Stimulated activated CD4-positive, alpha-beta T cell treated with anti-CD3 and anti-CD28 coated beads, Interleukin-2, amount 100 ng/mL, for 4 hours (primary cell): ENCODE results near the gene C2orf92.

Experiments used
- DNase-seq: peaks from one replicate; pipeline ENCODE4 v3.0.0-alpha.2; 2020; ENCODE audit warnings: low read depth

The C2orf92 gene

DNA sequence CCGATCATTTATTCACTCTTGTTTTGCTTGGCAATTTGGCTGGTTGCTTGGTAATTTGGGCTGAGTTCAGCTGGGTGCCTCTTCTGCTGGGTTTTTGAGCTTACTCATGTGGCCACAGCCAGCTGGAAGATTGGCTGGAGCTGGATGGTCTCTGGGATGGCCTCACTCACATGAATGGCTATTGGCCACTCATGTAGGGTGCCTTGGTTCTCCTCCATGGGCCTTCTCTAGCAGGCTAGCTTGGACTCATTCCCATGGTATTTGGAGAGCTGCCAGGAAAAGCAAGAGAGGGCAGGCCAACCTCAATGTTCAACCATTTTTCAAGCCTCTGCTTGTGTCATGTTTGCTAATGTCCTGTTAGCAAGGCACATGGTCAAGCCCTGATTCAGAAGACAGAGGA, 60.7 kb downstream of the C2orf92 start:
- DNase-seq = no peak

- no peak for DNase-seq
These were observed 61.9 kb downstream of the C2orf92 start for GRCh38 chr2:97731274-97732020.

DNA sequence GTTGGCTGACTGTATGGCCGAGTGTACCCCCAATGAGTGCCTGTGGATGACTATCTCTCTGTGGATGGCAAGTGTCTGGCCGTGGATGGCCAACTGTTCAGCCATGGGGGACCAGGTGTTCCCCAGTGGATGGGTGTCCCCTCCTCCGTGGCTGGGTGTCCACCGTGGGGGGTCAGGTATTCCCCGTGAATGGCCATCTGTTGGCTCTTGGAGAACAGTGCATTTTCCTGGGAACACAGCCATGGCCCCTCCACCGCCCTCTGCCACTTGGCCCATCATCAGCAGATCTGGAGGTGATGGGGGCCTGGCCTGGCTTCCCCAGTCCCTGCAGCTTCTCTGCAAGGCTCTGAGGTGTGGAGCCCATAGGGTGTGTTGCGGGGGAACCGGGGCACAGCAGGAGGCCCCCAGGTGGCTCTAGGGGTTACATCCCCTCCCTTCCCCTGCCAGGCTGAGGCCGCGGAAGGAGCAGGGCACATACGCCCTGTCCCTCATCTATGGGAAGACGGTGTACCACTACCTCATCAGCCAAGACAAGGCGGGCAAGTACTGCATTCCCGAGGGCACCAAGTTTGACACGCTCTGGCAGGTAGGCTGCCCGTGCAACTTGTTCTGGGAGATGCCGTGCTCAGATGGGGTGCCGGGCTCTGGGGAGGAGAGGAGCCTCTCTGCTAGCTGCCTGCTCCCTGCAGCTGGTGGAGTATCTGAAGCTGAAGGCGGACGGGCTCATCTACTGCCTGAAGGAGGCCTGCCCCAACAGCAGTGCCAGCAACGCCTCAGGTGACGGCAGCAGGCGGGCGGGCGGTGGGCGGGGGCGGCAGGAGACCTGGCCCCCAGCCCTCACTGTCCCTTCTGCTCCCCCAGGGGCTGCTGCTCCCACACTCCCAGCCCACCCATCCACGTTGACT, 63.2 kb downstream of the C2orf92 start:
- DNase-seq = no peak

GRCh38 chr2:97733341-97734035, 64.0 kb downstream of the C2orf92 start:
- DNase-seq = no peak

DNA sequence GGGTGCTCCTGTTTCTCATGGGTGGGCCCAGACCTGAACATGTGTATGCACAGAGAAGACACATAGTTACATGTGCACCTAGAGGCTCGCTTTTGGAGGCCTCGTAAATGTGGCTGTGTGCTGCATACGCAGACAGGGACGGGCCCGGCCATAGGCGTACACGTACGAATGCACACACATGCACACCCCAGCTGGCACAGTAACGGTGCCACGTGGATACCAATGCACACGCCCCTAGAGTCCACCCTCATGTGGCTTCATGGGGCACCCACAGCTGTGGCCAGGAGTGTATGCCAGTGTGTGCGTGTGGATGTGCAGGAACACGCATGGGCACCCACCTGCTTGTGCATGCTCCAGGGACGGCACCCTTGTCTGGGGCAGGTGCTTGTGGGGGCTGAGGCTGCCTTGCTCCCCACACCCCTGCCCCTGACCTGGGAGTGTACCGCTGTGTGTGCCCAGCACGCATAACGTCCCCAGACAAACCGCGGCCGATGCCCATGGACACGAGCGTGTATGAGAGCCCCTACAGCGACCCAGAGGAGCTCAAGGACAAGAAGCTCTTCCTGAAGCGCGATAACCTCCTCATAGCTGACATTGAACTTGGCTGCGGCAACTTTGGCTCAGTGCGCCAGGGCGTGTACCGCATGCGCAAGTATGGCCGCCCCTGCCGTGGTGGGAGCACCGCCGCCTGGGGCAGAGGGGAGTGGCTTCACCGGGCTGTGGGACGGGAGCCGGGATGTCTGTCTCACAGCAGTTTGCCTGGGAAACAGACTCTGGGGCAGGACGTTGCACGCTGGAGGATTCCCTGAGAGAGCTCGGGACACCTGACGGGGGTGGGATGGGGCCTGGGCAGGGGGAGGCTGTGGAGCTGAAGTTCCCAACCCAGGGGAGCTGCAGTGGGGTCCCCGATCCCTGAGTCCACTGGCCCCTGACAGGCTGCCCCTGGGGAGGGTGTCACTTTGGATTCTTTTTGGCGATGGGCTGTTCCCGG, 64.8 kb downstream of the C2orf92 start:
- no peak for DNase-seq

- no peak for DNase-seq
These were observed 65.6 kb downstream of the C2orf92 start for GRCh38 chr2:97735161-97735561.

GRCh38 chr2:97736185-97736584, 66.7 kb downstream of the C2orf92 start:
- no peak for DNase-seq

- DNase-seq = no peak
These were observed 67.3 kb downstream of the C2orf92 start for GRCh38 chr2:97736608-97737330.

GRCh38 chr2:97737421-97738178, 68.1 kb downstream of the C2orf92 start:
- no peak for DNase-seq

DNA sequence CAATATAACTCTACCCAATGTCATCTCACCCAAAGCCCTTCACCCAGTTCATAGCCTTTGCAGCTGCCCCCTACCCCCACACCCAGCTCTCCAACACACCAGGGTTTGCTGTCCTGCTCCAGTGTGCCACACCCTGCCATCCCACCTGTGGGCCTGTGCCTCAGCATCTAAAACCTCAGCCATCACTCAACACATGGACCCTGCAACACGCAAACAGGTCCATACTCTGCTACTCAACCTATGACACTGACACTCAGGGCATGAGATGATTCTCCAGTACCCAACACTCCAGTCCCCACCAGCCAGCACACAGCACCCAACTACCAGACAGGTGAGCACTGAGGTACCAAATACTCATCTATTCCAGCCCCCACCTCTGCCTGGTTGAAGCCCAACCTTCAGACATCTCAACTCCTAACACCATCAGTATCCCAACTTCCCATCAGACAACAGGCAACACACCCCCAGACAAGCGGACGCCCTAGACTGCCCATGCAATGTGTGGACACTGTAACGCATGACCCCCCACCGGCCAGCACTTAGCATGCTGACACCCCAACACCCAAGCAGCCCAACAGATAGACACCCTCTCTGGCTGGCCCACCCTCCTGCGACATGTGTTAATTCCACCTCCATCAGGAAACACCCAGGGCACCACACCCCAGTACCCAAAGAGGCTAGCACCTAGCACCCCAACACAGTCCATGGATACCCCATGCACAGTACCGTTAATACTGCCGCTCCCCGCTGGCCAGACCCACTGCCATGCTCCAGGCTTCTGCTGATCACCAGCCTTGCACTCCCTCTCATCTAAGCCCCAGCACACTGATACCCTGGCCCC, 68.9 kb downstream of the C2orf92 start:
- DNase-seq = no peak

GRCh38 chr2:97739020-97739892, 69.7 kb downstream of the C2orf92 start:
- DNase-seq = no peak

DNA sequence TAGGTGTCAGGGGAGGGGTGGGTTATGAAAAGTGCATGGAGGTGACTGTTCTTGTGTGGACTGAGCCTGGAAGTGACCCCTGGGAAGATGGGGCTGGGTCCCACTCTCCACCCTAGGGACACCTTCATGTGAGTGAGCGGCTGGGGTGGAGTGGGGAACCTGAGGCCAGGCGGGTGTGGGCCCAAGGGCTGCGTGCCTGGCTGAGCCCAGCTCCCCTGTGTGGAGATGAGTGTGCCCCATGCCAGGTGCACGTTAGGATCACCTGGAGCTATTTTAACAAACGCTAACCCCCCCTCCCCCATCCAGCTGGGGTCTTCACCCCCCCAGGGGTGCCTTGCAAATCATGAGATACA, 70.4 kb downstream of the C2orf92 start:
- no peak for DNase-seq

GRCh38 chr2:97740590-97741182, 71.2 kb downstream of the C2orf92 start:
- no peak for DNase-seq

- DNase-seq = no peak
These were observed 71.7 kb downstream of the C2orf92 start for GRCh38 chr2:97741251-97741650.

- DNase-seq = no peak
These were observed 72.2 kb downstream of the C2orf92 start for GRCh38 chr2:97741686-97742085.

DNA sequence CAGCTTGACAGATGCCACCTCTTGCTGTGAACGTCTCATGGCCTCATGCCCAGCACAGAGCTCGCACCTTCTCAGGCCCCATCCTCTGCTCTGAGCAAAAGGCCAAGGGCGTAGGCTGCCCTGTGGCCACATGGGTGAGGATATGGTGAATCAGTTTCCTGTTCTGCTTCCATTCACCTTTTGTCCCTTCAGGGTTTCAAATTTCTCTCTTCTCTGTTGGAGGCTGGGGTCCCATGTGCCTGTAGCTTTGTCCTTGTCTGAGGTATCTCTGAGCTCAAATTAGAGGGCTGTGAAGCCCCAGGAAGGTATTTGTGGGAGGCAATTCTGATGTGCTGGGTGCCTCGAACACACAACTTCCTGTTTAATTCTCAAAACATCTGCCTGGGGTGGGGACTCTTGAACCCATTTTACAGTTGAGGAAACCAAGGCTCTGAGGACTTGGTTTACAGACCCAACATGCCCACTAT, 72.9 kb downstream of the C2orf92 start:
- DNase-seq = no peak

GRCh38 chr2:97743913-97744312, 74.4 kb downstream of the C2orf92 start:
- no peak for DNase-seq
